ENCODE measurements around the gene LPIN1. TPM values are rescaled to one million over a fixed set of nuclear protein-coding genes. Genes with fewer than 3 reads are reported as not detected.
"Not testable (repeated sequence)": the region's sequence is repeated elsewhere in the genome, so short reads cannot be mapped to it uniquely, and the experiment has no call there.

Gene LPIN1
- total RNA-seq, 1 experiment from 2014 or later, result 4.4 TPM

DNA sequence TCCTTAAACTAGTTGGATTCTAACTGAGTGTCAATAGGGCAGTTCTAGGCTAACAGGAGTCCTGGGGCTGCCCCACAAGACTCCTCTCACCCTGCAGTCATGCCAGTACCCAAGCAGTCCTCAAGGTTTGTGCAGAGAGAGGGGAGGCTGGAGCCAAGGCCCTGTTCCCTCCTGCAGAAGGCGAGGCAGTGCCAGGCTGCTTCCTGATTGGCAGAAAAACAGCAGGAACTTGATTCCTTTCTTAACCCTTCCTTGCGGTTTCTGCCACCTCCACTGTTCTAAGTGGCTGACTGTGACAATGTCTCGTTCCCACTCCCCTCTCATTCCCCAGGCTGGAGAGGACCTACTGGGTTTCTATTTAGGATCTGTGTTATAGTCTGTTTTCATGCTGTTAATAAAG, 75.3 kb downstream of the LPIN1 start:
- Histone ChIP-seq H4K91ac (ENCODE audit: insufficient read length, low read depth, low read length) (no peak overlapping the region), H3K27me3 (ENCODE audit: insufficient read depth, low read length) (no peaks in the 10 kb centered on the region), H3K9ac (ENCODE audit: extremely low read depth, insufficient read length, low read length) (no peak overlapping the region), H2BK15ac (ENCODE audit: low read depth, low read length) (no peak overlapping the region), H2BK12ac (ENCODE audit: insufficient read length, low read depth, low read length) (no peak overlapping the region), H3K56ac (ENCODE audit: insufficient read length, low read depth, low read length) (no peak overlapping the region), H2AFZ (ENCODE audit: low read length) (no peak overlapping the region), H3K4me2 (ENCODE audit: insufficient read depth, insufficient read length, low read length) (no peak overlapping the region), H4K5ac (ENCODE audit: insufficient read length, low read depth, low read length) (no peak overlapping the region), H3K14ac (ENCODE audit: insufficient read depth, low read length) (no peak overlapping the region), H3K9me3 (ENCODE audit: control insufficient read depth, low read depth, low read length) (no peaks in the 10 kb centered on the region), H4K20me1 (ENCODE audit: control insufficient read depth, insufficient read depth, insufficient read length) (no peaks in the 10 kb centered on the region), H3K27ac (ENCODE audit: insufficient read length, low read depth, low read length) (no peak overlapping the region), H3K18ac (ENCODE audit: insufficient read length, low read depth, low read length) (no peak overlapping the region), H2AK5ac (ENCODE audit: insufficient read length, low read length) (no peak overlapping the region), H2BK20ac (ENCODE audit: low read depth, low read length, poor library complexity, severe bottlenecking) (no peak overlapping the region), H4K8ac (replicated peaks; ENCODE audit: insufficient read length, low read depth, low read length) (no peak overlapping the region), H3K79me1 (ENCODE audit: insufficient read depth, low read depth, low read length, poor library complexity, severe bottlenecking) (no peaks in the 10 kb centered on the region), H2BK120ac (ENCODE audit: low read depth, low read length, poor library complexity, severe bottlenecking) (no peak overlapping the region), H3K23ac (ENCODE audit: insufficient read length, low read depth, low read length) (no peak overlapping the region), H2BK5ac (ENCODE audit: insufficient read length, low read length) (no peak overlapping the region), H3K23me2 (ENCODE audit: insufficient read length, low read depth, low read length, poor library complexity, severe bottlenecking) (no peaks in the 10 kb centered on the region), H3K4me1 (ENCODE audit: insufficient read depth, low read length) (no peaks in the 10 kb centered on the region), H3K4ac (ENCODE audit: low read depth, low read length) (no peak overlapping the region), H3K79me2 (ENCODE audit: insufficient read depth, low read length) (no peaks in the 10 kb centered on the region), H3T11ph (ENCODE audit: low read length) (no peak overlapping the region)
- no CpG with 5 or more reads among the region's 3 CpGs for WGBS (ENCODE audit: extremely low coverage, insufficient read length, low lambda C conversion rate)
- Mint-ChIP-seq H3K27ac (no peak overlapping the region), H3K4me1 (peaks cover 7 to 9% of the 10 kb centered on the region in 2 experiments), H3K36me3 (ENCODE audit: insufficient read depth in 1 of 3, low read depth in 3 of 3) (peaks cover 8 to 17% (median 11%) of the 10 kb centered on the region in 3 experiments), H3K9me3 (no peaks in the 10 kb centered on the region; a peak in 3 of 5 replicates), H3K27me3 (ENCODE audit: low read depth) (no peaks in the 10 kb centered on the region), H3K4me3 (no peak overlapping the region)
- TF ChIP-seq, protein P1, sequence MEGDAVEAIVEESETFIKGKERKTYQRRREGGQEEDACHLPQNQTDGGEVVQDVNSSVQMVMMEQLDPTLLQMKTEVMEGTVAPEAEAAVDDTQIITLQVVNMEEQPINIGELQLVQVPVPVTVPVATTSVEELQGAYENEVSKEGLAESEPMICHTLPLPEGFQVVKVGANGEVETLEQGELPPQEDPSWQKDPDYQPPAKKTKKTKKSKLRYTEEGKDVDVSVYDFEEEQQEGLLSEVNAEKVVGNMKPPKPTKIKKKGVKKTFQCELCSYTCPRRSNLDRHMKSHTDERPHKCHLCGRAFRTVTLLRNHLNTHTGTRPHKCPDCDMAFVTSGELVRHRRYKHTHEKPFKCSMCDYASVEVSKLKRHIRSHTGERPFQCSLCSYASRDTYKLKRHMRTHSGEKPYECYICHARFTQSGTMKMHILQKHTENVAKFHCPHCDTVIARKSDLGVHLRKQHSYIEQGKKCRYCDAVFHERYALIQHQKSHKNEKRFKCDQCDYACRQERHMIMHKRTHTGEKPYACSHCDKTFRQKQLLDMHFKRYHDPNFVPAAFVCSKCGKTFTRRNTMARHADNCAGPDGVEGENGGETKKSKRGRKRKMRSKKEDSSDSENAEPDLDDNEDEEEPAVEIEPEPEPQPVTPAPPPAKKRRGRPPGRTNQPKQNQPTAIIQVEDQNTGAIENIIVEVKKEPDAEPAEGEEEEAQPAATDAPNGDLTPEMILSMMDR (conservative IDR thresholded peaks at IDR 0.05), result no peak
- no peak for DNase-seq

DNA sequence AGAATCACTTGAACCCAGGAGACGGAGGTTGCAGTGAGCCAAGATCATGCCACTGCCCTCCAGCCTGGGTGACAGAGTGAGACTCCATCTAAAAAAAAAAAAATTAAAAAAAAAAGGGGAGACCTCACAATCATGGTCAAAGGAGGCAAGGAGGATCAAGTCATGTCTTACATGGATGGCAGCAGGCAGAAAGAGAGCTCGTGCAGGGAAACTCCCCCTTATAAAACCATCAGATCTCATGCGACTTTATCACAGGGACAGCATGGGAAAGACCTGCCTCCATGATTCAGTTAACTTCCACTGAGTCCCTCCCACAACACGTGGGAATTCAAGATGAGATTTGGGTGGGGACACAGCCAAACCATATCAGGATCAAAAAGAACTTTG, 75.9 kb downstream of the LPIN1 start:
- not testable (repeated sequence) for H2BK20ac ChIP-seq (ENCODE audit: low read depth, low read length, poor library complexity, severe bottlenecking); H2BK15ac ChIP-seq (ENCODE audit: low read depth, low read length); H2AK5ac ChIP-seq (ENCODE audit: insufficient read length, low read length); H3K4me3 Mint-ChIP-seq; H3K56ac ChIP-seq (ENCODE audit: insufficient read length, low read depth, low read length); H3T11ph ChIP-seq (ENCODE audit: low read length); H3K4me1 ChIP-seq (ENCODE audit: insufficient read depth, low read length); H2AFZ ChIP-seq (ENCODE audit: low read length); H2BK5ac ChIP-seq (ENCODE audit: insufficient read length, low read length); H3K14ac ChIP-seq (ENCODE audit: insufficient read depth, low read length); H3K9ac ChIP-seq (ENCODE audit: extremely low read depth, insufficient read length, low read length); H3K27me3 Mint-ChIP-seq (ENCODE audit: low read depth); H3K9me3 ChIP-seq (ENCODE audit: control insufficient read depth, low read depth, low read length); H3K27ac Mint-ChIP-seq; DNase-seq; H4K91ac ChIP-seq (ENCODE audit: insufficient read length, low read depth, low read length); H2BK120ac ChIP-seq (ENCODE audit: low read depth, low read length, poor library complexity, severe bottlenecking); H3K18ac ChIP-seq (ENCODE audit: insufficient read length, low read depth, low read length); H3K79me1 ChIP-seq (ENCODE audit: insufficient read depth, low read depth, low read length, poor library complexity, severe bottlenecking); H3K4ac ChIP-seq (ENCODE audit: low read depth, low read length); H3K23ac ChIP-seq (ENCODE audit: insufficient read length, low read depth, low read length); H4K5ac ChIP-seq (ENCODE audit: insufficient read length, low read depth, low read length); H3K9me3 Mint-ChIP-seq; H3K4me1 Mint-ChIP-seq; H3K4me2 ChIP-seq (ENCODE audit: insufficient read depth, insufficient read length, low read length); H3K27ac ChIP-seq (ENCODE audit: insufficient read length, low read depth, low read length); H4K20me1 ChIP-seq (ENCODE audit: control insufficient read depth, insufficient read depth, insufficient read length); H3K23me2 ChIP-seq (ENCODE audit: insufficient read length, low read depth, low read length, poor library complexity, severe bottlenecking); H3K79me2 ChIP-seq (ENCODE audit: insufficient read depth, low read length); H2BK12ac ChIP-seq (ENCODE audit: insufficient read length, low read depth, low read length); H4K8ac ChIP-seq (replicated peaks; ENCODE audit: insufficient read length, low read depth, low read length); H3K27me3 ChIP-seq (ENCODE audit: insufficient read depth, low read length)
- peaks cover 2 to 11% (median 4%) of the 10 kb centered on the region in 3 experiments for H3K36me3 Mint-ChIP-seq (ENCODE audit: insufficient read depth in 1 of 3, low read depth in 3 of 3)
- no CpG with 5 or more reads among the region's 4 CpGs for WGBS (ENCODE audit: extremely low coverage, insufficient read length, low lambda C conversion rate)

Measured in H9 (cell line).